T-helper 17 cell (primary cell): Measurements from ENCODE around the gene ADGRE2. TPM values are rescaled to one million over a fixed set of nuclear protein-coding genes. Genes with fewer than 3 reads are reported as not detected.
"Not testable (repeated sequence)": the region's sequence is repeated elsewhere in the genome, so short reads cannot be mapped to it uniquely, and the experiment has no call there.

Experiments used
- ATAC-seq: fragments of 150-1000 bp; cut with Tn5 transposase; 2 replicates; pipeline ENCODE4 v1.10.0; 2021; ENCODE audit warnings: mild to moderate bottlenecking, moderate library complexity
- DNase-seq, 3 donors: peaks; one replicate each; pipeline versions ENCODE4 v3.0.0 to v3.0.0-alpha.2; 2020 to 2021
- H3K9me3 ChIP-seq: one replicate; pipeline ENCODE4 v1.7.0; 2013; ENCODE audit warnings: low read length, mild to moderate bottlenecking; ENCODE audit not compliant: control insufficient read depth, poor library complexity, severe bottlenecking
- H3K27ac Mint-ChIP-seq: one replicate; pipeline ENCODE4 v1.8.0; 2022; ENCODE audit warnings: mild to moderate bottlenecking, moderate library complexity, mixed read lengths
- H3K27me3 Mint-ChIP-seq: one replicate; pipeline ENCODE4 v1.8.0; 2022; ENCODE audit warnings: mixed read lengths
- H3K36me3 Mint-ChIP-seq: one replicate; pipeline ENCODE4 v1.8.0; 2022; ENCODE audit warnings: low read depth, mixed read lengths
- H3K4me1 Mint-ChIP-seq: one replicate; pipeline ENCODE4 v1.8.0; 2022; ENCODE audit warnings: mild to moderate bottlenecking, mixed read lengths
- H3K4me3 Mint-ChIP-seq: one replicate; pipeline ENCODE4 v1.8.0; 2022; ENCODE audit warnings: mild to moderate bottlenecking, moderate library complexity, mixed read lengths
- total RNA-seq, 4 donors: library from RNA in 2 of 4; stranded (reverse) in 2 of 4; gene quantifications; one replicate each; pipeline ENCODE4 v1.2.3 and lab custom pipeline; 2022 to 2026

The ADGRE2 gene
- total RNA-seq, 2 donors from 2014 or later: 5.3 to 20.6 TPM

DNA sequence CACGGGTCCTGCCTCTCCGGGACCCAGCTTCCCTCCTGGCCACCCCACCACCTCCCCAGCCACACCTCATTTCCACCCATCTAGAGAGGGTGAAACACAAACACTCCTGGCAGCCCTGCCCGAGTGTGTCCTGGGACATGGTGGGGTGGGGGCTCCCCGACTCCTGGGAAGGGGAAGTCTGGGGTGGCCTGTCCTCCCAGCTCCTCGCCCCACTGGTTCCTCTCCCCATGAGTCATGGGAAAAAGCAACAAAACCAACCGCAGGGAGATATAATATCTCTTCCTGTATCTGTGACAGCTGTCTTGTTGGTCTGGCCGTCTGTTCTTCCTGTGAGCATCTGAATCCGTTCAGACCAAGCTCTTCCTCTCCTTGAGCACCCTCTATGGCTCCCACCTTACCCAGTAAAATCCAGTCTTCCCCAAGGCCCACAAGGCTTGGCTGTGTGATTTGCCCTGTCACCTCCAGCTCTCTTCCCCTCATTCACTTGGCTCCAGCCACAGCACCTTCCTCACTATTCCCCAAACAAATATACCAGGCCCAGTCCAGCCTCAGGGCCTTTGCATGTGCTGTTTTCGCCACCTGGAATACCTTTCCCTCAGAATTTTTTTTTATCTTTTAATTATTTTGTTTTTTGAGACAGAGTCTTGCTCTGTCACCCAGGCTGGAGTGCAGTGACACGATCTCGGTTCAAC is 6.9 kb upstream of the ADGRE2 start:
- ATAC-seq: peak; percentile 71
- not testable (repeated sequence) for H3K9me3 ChIP-seq, H3K36me3 Mint-ChIP-seq, H3K4me3 Mint-ChIP-seq, DNase-seq, H3K27ac Mint-ChIP-seq
- Mint-ChIP-seq H3K4me1 (peaks cover 15% of the 10 kb centered on the region), H3K27me3 (peaks cover 32% of the 10 kb centered on the region)

- Mint-ChIP-seq H3K27me3 (peaks cover 32% of the 10 kb centered on the region), H3K4me1 (peaks cover 15% of the 10 kb centered on the region)
- not testable (repeated sequence) for DNase-seq, H3K27ac Mint-ChIP-seq, H3K4me3 Mint-ChIP-seq, H3K36me3 Mint-ChIP-seq, H3K9me3 ChIP-seq
- ATAC-seq: peak; percentile 59
These were observed 6.4 kb upstream of the ADGRE2 start for GRCh38 chr19:14784730-14785101.

- H3K27ac Mint-ChIP-seq, ATAC-seq, H3K4me3 Mint-ChIP-seq, H3K36me3 Mint-ChIP-seq, H3K9me3 ChIP-seq, DNase-seq: not testable (repeated sequence)
- Mint-ChIP-seq H3K4me1 (peaks cover 15% of the 10 kb centered on the region), H3K27me3 (peaks cover 40% of the 10 kb centered on the region)
These were observed 5.1 kb upstream of the ADGRE2 start for GRCh38 chr19:14783410-14783998.

DNA sequence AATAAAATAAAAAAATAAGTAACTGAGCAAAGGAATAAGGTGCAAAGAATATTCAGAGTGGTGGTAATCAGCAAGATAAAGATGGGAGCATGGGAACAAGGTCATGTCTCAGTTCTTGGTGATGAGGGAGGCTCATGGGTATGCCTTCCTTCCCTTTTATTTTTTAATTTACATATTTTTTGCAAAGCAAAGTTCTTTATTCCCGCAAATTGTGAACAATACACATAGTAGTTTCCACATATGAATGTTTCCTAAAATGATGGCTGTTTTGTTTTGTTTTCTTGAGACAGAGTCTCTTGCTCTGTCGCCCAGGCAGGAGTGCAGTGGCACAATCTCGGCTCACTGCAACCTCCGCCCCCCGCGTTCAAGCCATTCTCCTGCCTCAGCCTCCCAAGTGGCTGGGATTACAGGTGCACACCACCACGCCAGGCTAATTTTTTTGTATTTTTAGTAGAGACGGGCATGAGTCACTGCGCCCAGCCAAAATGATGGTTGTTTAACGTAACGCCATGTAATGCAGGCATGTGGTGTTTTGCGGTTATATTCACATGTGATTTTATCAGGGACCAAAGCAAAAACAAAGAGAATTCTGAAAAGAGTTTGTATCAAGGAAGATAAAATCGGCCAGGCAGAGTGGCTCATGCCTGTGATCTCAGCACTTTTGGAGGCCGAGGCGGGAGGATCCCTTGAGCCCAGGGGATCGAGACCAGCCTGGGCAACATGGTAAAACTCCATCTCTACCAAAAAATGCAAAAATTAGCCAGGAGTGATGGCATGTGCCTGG is 4.5 kb upstream of the ADGRE2 start:
- H3K4me3 Mint-ChIP-seq: no peak overlapping the region
- no peak overlapping the region for H3K27ac Mint-ChIP-seq
- no peak for ATAC-seq
- peaks cover 3% of the 10 kb centered on the region for H3K36me3 Mint-ChIP-seq
- DNase-seq: no peak
- H3K27me3 Mint-ChIP-seq: peaks cover 46% of the 10 kb centered on the region
- H3K9me3 ChIP-seq: no peaks in the 10 kb centered on the region
- peaks cover 15% of the 10 kb centered on the region for H3K4me1 Mint-ChIP-seq

DNA sequence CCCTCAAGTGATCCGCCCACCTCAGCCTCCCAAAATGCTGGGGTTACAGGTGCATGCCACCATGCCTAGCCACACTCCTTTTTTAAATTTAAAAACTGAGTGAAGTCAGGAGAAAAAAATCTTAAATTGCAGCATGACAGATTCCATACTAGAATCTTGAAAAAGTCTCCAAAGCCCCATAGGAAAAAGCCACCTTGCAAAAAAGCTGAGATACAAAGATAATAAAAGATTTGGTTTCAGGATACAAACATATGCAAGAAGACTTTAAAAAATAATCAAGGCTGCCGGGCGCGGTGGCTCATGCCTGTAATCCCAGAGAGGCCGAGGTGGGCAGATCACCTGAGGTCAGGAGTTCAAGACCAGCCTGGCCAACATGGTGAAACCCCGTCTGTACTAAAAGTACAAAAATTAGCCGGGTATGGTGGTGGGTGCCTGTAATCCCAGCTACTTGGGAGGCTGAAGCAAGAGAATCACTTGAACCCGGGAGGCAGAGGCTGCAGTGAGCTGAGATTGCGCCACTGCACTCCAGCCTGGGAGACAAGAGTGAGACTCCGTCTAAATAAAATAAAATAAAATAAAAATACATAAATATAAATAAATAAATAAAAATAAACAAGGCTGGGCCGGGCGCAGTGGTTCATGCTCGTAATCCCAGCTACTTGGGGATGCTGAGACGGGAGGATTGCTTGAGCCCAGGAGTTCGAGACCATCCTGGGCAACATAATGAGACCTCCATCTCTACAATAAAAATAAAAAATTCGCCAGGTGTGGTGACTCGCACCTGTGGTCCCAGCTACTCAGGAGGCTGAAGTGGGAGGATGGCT is 3.6 kb upstream of the ADGRE2 start:
- not testable (repeated sequence) for H3K36me3 Mint-ChIP-seq, H3K4me3 Mint-ChIP-seq, DNase-seq, H3K4me1 Mint-ChIP-seq, H3K9me3 ChIP-seq, ATAC-seq, H3K27ac Mint-ChIP-seq
- peaks cover 47% of the 10 kb centered on the region for H3K27me3 Mint-ChIP-seq

GRCh38 chr19:14780622-14781225 is 2.4 kb upstream of the ADGRE2 start:
- H3K4me3 Mint-ChIP-seq, H3K27ac Mint-ChIP-seq, H3K9me3 ChIP-seq, DNase-seq, ATAC-seq, H3K36me3 Mint-ChIP-seq: not testable (repeated sequence)
- Mint-ChIP-seq H3K4me1 (peaks cover 13% of the 10 kb centered on the region), H3K27me3 (peaks cover 53% of the 10 kb centered on the region)

DNA sequence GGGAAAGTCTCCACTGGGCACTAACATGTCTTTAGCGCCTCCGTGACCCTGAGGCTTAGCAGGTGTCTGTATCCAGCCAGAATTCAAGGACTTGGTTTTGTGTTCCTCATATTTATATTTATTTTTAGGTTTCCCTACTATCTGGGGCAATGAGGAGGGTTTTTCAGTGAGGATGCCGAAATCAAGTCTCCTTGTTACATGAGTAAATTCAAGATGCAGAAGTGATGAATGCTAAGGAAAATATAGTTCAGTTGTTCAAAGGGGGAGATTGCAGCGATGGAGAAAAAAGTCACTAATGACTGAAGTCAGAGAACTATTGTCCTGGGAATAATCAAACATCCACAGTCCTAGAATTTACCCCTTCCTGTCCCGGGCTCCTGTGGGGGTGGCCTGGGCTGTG is 791 bp upstream of the ADGRE2 start:
- no peaks in the 10 kb centered on the region for H3K9me3 ChIP-seq
- Mint-ChIP-seq H3K4me1 (peaks cover 8% of the 10 kb centered on the region), H3K4me3 (no peak overlapping the region), H3K27me3 (peaks cover 44% of the 10 kb centered on the region), H3K27ac (no peak overlapping the region), H3K36me3 (peaks cover 3% of the 10 kb centered on the region)
- ATAC-seq (no peak), DNase-seq (no peak)

DNA sequence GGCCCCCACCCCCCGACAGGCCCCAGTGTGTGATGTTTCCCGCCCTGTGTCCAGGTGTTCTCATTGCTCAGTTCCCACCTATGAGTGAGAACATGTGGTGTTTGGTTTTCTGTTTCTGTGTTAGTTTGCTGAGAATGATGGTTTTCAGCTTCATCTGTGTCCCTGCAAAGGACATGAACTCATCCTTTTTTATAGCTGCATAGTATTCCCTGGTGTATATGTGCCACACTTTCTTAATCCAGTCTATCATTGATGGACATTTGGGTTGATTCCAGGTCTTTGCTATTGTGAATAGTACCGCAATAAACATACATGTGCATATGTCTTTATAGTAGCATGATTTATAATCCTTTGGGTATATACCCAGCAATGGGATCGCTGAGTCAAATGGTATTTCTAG is 715 bp downstream of the ADGRE2 start:
- not testable (repeated sequence) for ATAC-seq, H3K4me1 Mint-ChIP-seq, DNase-seq, H3K36me3 Mint-ChIP-seq, H3K9me3 ChIP-seq, H3K27ac Mint-ChIP-seq, H3K4me3 Mint-ChIP-seq
- H3K27me3 Mint-ChIP-seq: peaks cover 46% of the 10 kb centered on the region

DNA sequence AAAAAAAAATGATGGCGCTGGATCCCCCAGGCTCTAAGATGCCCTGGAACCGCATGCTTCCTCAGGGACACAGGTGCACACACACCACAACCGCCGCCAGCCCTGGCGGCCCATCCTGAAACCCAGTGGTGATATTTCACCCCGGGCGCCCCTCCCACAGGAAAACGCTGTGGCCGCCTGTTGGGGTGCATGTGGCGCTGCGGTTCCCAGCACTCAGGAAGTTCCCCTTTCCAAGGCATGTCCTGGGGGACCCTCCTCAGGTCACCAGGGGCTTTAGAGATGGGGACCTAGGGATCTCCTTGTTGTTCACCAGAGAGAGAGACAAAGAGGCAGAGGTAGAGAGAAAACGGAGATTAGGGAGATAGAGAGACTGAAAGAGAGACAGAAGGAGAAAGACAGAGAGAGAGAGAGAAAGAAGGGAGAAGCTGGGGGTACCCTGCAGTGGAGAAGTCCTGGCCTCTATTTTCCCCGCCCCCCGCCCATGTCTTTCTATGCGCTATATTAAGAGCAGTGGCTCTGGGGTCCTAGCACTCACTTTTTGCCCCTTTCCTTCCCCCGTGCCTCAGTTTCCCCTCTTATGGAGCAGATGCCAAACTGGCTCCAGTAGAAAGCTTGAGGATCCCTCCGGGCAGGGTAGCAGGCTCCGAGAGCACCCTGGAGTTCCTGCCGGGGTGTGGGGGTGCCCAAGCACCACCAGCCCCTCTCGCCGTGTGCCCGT is 2.3 kb downstream of the ADGRE2 start:
- H3K27me3 Mint-ChIP-seq: peaks cover 46% of the 10 kb centered on the region
- H3K27ac Mint-ChIP-seq: peak overlapping the region; percentile 51
- no peaks in the 10 kb centered on the region for H3K9me3 ChIP-seq
- no peak for ATAC-seq
- H3K4me3 Mint-ChIP-seq: peak overlapping the region; percentile 76
- DNase-seq: no peak
- H3K36me3 Mint-ChIP-seq: peaks cover 3% of the 10 kb centered on the region
- H3K4me1 Mint-ChIP-seq: peaks cover 8% of the 10 kb centered on the region

DNA sequence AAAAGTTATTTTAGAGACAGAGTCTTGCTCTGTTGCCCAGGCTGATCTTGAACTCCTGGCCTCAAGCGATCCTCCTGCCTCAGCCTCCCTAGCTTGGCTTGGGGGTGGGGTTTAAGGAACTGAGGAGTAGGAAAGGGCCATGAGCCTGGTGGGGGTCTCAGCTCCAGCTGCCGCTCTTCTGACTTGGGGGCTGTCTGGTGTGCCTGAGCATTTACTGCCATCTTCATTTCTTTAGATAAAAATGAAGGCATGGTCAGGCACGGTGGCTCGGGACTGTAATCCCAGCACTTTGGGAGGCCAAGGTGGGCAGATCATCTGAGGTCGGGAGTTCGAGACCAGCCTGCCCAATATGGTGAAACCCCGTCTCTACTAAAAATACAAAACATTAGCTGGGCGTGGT is 3.0 kb downstream of the ADGRE2 start:
- H3K4me3 Mint-ChIP-seq, H3K4me1 Mint-ChIP-seq, H3K27ac Mint-ChIP-seq, DNase-seq, H3K9me3 ChIP-seq, H3K36me3 Mint-ChIP-seq, ATAC-seq: not testable (repeated sequence)
- H3K27me3 Mint-ChIP-seq: peaks cover 41% of the 10 kb centered on the region

DNA sequence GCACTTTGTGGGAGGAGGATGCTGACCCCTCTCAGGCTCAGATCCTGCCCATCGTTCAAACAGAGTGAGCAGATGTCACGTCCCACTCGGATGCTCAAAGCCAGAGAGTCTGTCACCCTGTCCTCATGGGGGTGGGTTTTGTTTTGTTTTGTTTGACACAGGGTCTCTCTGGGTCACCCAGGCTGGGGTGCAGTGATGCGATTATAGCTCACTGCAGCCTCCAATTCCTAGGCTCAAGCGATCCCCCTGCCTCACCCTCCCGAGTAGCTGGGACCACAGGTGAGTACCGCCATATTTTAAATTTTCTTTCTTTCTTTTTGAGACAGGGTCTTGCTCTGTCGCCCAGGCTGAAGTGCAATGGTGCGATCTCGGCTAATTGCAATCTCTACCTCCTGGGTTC is 4.0 kb downstream of the ADGRE2 start:
- Mint-ChIP-seq H3K27me3 (peaks cover 49% of the 10 kb centered on the region), H3K4me1 (peaks cover 6% of the 10 kb centered on the region), H3K4me3 (no peak overlapping the region), H3K36me3 (peaks cover 5% of the 10 kb centered on the region), H3K27ac (no peak overlapping the region)
- ATAC-seq: no peak
- DNase-seq: no peak
- H3K9me3 ChIP-seq: no peaks in the 10 kb centered on the region

DNA sequence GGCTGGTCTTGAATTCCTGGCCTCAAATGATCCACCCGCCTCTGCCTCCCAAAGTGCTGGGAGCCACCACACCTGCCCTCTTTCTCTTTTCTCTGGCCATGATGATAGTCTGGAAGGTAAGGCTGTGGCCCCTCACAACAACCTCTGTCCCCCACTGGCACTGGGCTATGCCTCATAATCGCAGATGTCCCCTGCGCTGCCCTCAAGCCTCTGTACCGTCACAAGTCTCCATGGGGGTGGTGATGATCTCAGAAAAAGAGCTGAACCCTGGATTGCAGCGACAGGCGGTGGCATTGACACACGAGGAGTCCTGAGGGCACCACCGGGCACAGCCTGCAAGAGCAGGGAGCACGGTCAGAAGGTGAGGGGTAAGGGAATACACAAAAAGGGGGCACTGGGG is 4.6 kb downstream of the ADGRE2 start:
- H3K4me3 Mint-ChIP-seq, DNase-seq, H3K27ac Mint-ChIP-seq, H3K36me3 Mint-ChIP-seq, H3K4me1 Mint-ChIP-seq, ATAC-seq, H3K9me3 ChIP-seq: not testable (repeated sequence)
- H3K27me3 Mint-ChIP-seq: peaks cover 49% of the 10 kb centered on the region
